Heart right ventricle (tissue), 16 donors: Measurements from ENCODE around the gene SRD5A1. TPM values are rescaled to one million over a fixed set of nuclear protein-coding genes. Genes with fewer than 3 reads are reported as not detected.
A peak's percentile ranks its signal among the peaks of the same experiment; 100 is the strongest.

Experiments
- ATAC-seq, 8 donors: fragments of 200-7000 bp; cut with Tn5 transposase; one replicate each; pipeline ENCODE4 v1.9.1; 2020; ENCODE audit warnings: mild to moderate bottlenecking in 8 of 8, moderate library complexity in 8 of 8, moderate number of reproducible peaks in 1 of 8
- DNase-seq, 2 donors: peaks; one replicate each; pipeline ENCODE4 v3.0.0-alpha.2; 2020
- H3K27ac ChIP-seq, 10 donors: fragments of 200-600 bp; sonication (generic) in 2 of 10; one replicate each; pipeline versions ENCODE4 v1.5.0 to v1.8.0; 2020 to 2022; ENCODE audit warnings: mild to moderate bottlenecking in 3 of 10
- H3K27me3 ChIP-seq, 7 donors: fragments of 200-600 bp; one replicate each; pipeline ENCODE4 v1.8.0; 2021 to 2022; ENCODE audit warnings: mild to moderate bottlenecking in 2 of 7
- H3K36me3 ChIP-seq, 9 donors: fragments of 200-600 bp; sonication (generic) in 1 of 9; one replicate each; pipeline versions ENCODE4 v1.5.0 to v1.8.0; 2020 to 2022; ENCODE audit warnings: mild to moderate bottlenecking in 2 of 9
- H3K4me1 ChIP-seq, 9 donors: fragments of 200-600 bp; sonication (generic) in 1 of 9; one replicate each; pipeline versions ENCODE4 v1.5.0 to v1.8.0; 2020 to 2022; ENCODE audit warnings: mild to moderate bottlenecking in 4 of 9
- H3K4me3 ChIP-seq, 10 donors: fragments of 200-600 bp; sonication (generic) in 2 of 10; one replicate each; pipeline versions ENCODE4 v1.5.0 to v1.8.0; 2020 to 2022; ENCODE audit warnings: mild to moderate bottlenecking in 7 of 10, moderate library complexity in 2 of 10
- H3K9me3 ChIP-seq, 11 donors: fragments of 200-600 bp in 10 of 11; sonication (generic) in 2 of 11; one replicate each; pipeline versions ENCODE4 v1.5.0 to v1.8.0; 2013 to 2022; ENCODE audit warnings: mild to moderate bottlenecking in 2 of 11, control low read depth in 1 of 11, moderate library complexity in 1 of 11
- WGBS, 2 donors: extraction: QIAGEN DNeasy Blood & Tissue Kit; methylation state at CpG; one replicate each; pipeline ENCODE4 v1.1.7; 2013; ENCODE audit warnings: inconsistent platforms in 1 of 2; 5-methylcytosine and 5-hydroxymethylcytosine counted together
- intact Hi-C, 10 donors: fragments of 100-400 bp; cut with DNase I; formaldehyde crosslinking; loops; one replicate each; pipeline versions ENCODE4 v1.11.1 to v1.14.2; 2022
- polyA plus RNA-seq, 2 donors: library from polyadenylated mRNA; stranded (reverse); fragments of 200-250 nt; gene quantifications; one replicate each; pipeline ENCODE4 v1.2.3, GENCODE V29; 2013
- total RNA-seq, 10 donors: library from RNA; stranded (reverse); fragmentation: NEBNext Ultra II Directional in 3 of 10; extraction: Animal tissue kit (Norgen Biotek cat#: 25700) in 3 of 10; gene quantifications; one replicate each; pipeline versions ENCODE4 v1.2.1 to v1.2.4, GENCODE V29; 2021 to 2023
- TF ChIP-seq, protein P1 (sequence below), 9 donors: fragments of 200-600 bp; sonication (generic) in 2 of 9; IDR thresholded peaks; one replicate each; pipeline versions ENCODE4 v1.5.0 to v1.8.0; 2021 to 2022; ENCODE audit warnings: antibody characterized with exemption in 9 of 9, mild to moderate bottlenecking in 5 of 9, moderate library complexity in 1 of 9
- donor health status: Arrhythmogenic right ventricular cardiomyopathy.
- donor health status: ischemic (EF 13 %, LVEDD 7.1; RV severe dilation, severe dysfunction).
- donor health status: healthy with polysubstance abuse.
- donor health status: DM: no; HTN: yes; CAD: no.
- donor health status: DM: no; HTN: no; CAD: no.
- donor health status: ischemic (EF 25% LVEDD 6.9; RV normal size, moderate dysfunction).
- donor health status: ischemic (EF 25% LVEDD 5.7; RV mildly dilated, moderate dysfunction).
- donor health status: healthy.
- donor health status: DM: yes; HTN: yes; CAD: no.
- donor health status: Ischemic cardiomyopathy.
- donor health status: ischemic (EF 35%, LVEDD 5.7; RV mildly dilated, moderate dysfunction).
- donor health status: nonischemic (EF 11% LVEDD 7.7; RV severe dilation, severe dysfunction).
- donor health status: DM: yes; HTN: yes; CAD: no.
- donor health status: PGD.
- donor health status: ischemic (EF 29% LVEDD 5.4; RV normal size, mild dysfunction).
- donor health status: nonischemic (EF 23%, LVEDD 6.1; RV moderate dilation, normal function).

The SRD5A1 gene
- total and polyA plus RNA-seq, 12 donors, result 1.0 to 5.5 (median 3.1) TPM

DNA sequence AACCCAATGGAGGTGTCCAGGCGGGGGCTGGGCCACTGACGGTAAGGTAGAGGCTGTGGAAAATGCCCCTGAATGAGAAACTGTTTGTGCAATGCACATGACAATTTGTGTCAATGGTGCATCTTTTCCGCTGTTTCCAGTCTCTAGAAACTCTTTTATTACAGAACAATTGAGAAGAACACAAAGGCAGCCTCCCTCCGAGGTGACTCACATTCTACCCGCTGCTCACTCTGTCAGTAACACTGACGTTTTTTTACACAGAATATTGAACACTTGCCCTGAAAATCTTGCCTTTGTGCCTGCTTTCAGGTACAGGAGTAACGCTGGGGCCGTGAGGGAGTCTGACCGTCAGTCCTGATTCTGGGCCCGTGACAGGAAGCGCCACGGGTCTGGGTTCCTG, 68.3 kb downstream of the SRD5A1 start:
- WGBS, 2 donors, result 86 to 87% methylated on average over 12 of the region's 12 CpGs
- peaks cover 0 to 11% (median 0%) of the 10 kb centered on the region in 7 donors for H3K27me3 ChIP-seq
- H3K4me3 ChIP-seq, result no peak overlapping the region
- TF ChIP-seq, protein P1, sequence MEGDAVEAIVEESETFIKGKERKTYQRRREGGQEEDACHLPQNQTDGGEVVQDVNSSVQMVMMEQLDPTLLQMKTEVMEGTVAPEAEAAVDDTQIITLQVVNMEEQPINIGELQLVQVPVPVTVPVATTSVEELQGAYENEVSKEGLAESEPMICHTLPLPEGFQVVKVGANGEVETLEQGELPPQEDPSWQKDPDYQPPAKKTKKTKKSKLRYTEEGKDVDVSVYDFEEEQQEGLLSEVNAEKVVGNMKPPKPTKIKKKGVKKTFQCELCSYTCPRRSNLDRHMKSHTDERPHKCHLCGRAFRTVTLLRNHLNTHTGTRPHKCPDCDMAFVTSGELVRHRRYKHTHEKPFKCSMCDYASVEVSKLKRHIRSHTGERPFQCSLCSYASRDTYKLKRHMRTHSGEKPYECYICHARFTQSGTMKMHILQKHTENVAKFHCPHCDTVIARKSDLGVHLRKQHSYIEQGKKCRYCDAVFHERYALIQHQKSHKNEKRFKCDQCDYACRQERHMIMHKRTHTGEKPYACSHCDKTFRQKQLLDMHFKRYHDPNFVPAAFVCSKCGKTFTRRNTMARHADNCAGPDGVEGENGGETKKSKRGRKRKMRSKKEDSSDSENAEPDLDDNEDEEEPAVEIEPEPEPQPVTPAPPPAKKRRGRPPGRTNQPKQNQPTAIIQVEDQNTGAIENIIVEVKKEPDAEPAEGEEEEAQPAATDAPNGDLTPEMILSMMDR (IDR thresholded peaks at IDR 0.05), result no peak
- H3K36me3 ChIP-seq, result no peaks in the 10 kb centered on the region
- no peak for DNase-seq
- ATAC-seq, result no peak
- H3K27ac ChIP-seq, result no peak overlapping the region
- intact Hi-C loops, result loop anchor here in 2 of 10 donors (5.0 kb wide), 1 partner anchor 64 kb away; no protein-coding TSS in a partner anchor
- no peaks in the 10 kb centered on the region for H3K9me3 ChIP-seq
- H3K4me1 ChIP-seq, result peaks cover 12 to 25% (median 21%) of the 10 kb centered on the region in 9 donors

DNA sequence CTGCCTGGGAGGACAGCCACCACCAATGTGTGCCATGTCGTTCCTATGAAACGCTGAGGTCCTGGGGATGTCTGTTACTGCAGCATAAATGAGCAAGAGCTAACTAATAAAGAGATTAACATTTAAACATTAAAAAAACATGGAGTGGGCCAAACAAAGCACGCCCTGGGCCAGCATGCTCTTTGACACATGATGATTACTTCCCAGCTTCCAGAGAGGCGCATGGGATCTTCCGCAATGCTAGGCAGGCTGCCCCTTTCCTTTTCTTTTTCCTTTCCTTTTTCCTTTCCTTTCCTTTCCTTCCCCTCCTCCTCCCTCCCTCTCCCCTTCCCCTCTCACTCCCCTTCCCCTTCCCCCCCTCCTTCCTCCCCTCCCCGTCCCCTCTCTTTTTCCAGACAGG, 69.4 kb downstream of the SRD5A1 start:
- Histone ChIP-seq H3K9me3 (no peaks in the 10 kb centered on the region), H3K27ac (no peak overlapping the region), H3K36me3 (no peaks in the 10 kb centered on the region), H3K27me3 (peaks cover 0 to 9% (median 0%) of the 10 kb centered on the region in 7 donors), H3K4me1 (peaks cover 12 to 25% (median 21%) of the 10 kb centered on the region in 9 donors), H3K4me3 (no peak overlapping the region)
- intact Hi-C loops, result loop anchor here in 2 of 10 donors (5.0 kb wide), 1 partner anchor 65 kb away; no protein-coding TSS in a partner anchor
- DNase-seq, result no peak
- TF ChIP-seq, protein P1 (IDR thresholded peaks at IDR 0.05), result no peak
- 97 to 99% methylated on average over 6 of the region's 6 CpGs for WGBS, 2 donors
- ATAC-seq, result no peak

DNA sequence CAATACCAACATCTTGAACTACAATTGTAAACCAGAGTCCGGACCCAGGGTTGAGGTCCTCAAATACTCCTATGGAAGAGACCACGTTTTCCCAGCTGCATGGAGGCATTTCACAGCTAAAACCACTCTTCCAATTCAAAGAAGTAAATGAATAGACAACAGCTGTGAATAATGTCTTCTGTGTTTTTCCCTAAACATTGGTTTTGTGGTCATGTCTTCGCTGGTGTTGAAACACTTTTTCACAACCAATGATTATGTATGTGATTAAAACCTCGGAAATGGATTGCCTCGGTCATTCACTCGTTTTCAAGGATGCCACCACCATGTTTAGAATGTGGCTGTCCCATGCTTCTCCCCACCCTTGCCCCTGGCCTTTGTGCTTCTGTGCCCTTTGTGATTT, 70.6 kb downstream of the SRD5A1 start:
- WGBS, 2 donors, result 68% methylated on average over 6 of the region's 6 CpGs
- H3K9me3 ChIP-seq, result no peaks in the 10 kb centered on the region
- H3K36me3 ChIP-seq, result no peaks in the 10 kb centered on the region
- H3K27me3 ChIP-seq, result no peaks in the 10 kb centered on the region
- H3K4me3 ChIP-seq, result no peak overlapping the region
- TF ChIP-seq, protein P1 (IDR thresholded peaks at IDR 0.05), result no peak
- H3K4me1 ChIP-seq, result peaks cover 12 to 31% (median 22%) of the 10 kb centered on the region in 9 donors
- ATAC-seq (no peak), DNase-seq (no peak)
- intact Hi-C loops, result loop anchor here in 2 of 10 donors (5.0 kb wide), 1 partner anchor 67 kb away; no protein-coding TSS in a partner anchor
- H3K27ac ChIP-seq, result peak overlapping the region; percentile 55 to 91 (median 88)

DNA sequence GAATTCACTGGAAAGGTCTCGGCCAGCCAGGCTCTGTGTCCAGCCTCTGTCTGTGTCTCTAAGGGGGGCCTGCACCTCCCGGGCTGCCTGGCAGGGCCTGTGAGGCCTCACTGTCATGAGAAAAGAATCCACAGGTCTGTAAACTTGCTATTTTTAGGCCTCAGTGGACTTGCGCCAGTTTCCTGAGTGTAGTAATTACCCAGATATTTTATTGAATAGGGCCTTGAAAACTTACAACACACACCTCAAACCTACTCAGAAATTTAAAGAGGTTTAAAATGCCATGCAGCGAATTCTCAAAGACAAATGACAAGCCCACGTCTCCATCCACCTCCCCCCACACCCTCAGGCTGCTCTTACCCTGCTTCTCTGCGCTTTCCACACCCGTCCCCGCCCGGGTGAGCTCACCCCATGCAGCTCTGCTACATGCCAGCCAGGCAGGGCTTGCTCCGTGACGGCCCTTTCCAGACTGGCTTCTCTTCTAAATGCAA, 71.2 kb downstream of the SRD5A1 start:
- Histone ChIP-seq H3K27me3 (no peaks in the 10 kb centered on the region), H3K27ac (peak overlapping the region; percentile 55 to 91 (median 88)), H3K9me3 (no peaks in the 10 kb centered on the region), H3K36me3 (no peaks in the 10 kb centered on the region), H3K4me3 (peak overlapping the region in 2 of 10 donors; percentile 8 to 11), H3K4me1 (peaks cover 12 to 32% (median 22%) of the 10 kb centered on the region in 9 donors)
- intact Hi-C loops, result loop anchor here in 2 of 10 donors (5.0 kb wide), 1 partner anchor 67 kb away; no protein-coding TSS in a partner anchor
- DNase-seq (peak; percentile 70 to 83), ATAC-seq (peak; percentile 91 to 98 (median 95))
- WGBS, 2 donors, result 12 to 20% methylated on average over 11 of the region's 11 CpGs
- TF ChIP-seq, protein P1 (IDR thresholded peaks at IDR 0.05), result no peak
